ENCODE measurements around the gene SAP25. TPM values are rescaled to one million over a fixed set of nuclear protein-coding genes. Genes with fewer than 3 reads are reported as not detected.
A peak's percentile ranks its signal among the peaks of the same experiment; 100 is the strongest.

The SAP25 gene
- total and polyA plus RNA-seq, 4 donors: 0.33 to 0.84 (median 0.56) TPM; not detected in 1

DNA sequence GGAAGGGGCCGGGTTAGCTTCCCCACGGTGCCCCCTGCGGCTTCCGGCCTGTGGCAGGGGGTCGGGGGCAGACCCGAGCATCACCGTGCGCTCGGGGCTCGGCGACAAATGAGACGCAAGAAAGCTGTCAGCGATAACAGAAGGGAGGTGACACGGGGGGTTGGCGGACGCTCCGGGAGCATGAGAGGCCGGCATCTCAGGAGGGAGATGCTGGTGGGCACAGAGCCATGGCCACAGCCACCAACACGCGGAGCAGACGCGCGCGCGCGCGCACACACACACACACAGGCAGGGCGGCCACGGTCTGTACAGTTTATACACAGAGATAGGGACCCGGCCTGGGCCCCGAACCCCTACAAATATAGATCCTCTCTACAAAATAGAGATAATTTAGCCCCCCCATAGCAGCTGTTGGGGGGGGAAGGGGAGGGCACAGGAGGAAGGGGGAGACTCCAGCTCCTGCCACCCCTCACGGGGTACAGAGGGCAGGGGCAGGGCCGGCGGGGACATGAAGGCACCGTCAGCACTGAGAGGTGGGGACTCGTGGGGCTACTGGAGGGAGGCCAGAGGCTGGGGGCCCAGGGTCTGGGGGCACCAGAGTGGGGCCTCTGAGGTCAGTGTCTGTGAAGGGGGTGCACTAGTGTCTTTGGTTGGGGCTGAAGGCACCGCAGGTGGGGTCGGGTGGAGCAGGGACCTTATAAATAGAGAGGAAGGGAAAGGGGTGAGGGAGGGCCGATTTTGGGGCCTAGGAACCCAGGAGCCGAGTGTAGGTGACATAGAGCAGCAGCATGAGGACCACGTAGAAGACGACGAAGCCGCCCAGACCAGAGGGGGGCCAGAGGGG lies 884 bp upstream of the SAP25 start:
- Histone ChIP-seq H3K4me1 (ENCODE audit: control insufficient read depth in 4 of 4, insufficient read depth in 4 of 4, low read length in 3 of 4) (peaks cover 3 to 28% (median 15%) of the 10 kb centered on the region in 4 donors), H3K9ac (ENCODE audit: low read depth in 1 of 2, low read length in 2 of 2) (no peak overlapping the region), H3K4me3 (ENCODE audit: low read depth in 1 of 3, low read length in 3 of 3) (no peak overlapping the region), H3K9me3 (ENCODE audit: control insufficient read depth in 4 of 4, low read length in 3 of 4) (no peaks in the 10 kb centered on the region), H3K27me3 (ENCODE audit: control insufficient read depth in 4 of 4, insufficient read depth in 4 of 4, low read length in 3 of 4) (no peaks in the 10 kb centered on the region), H3K36me3 (ENCODE audit: control insufficient read depth in 4 of 4, insufficient read depth in 3 of 4, low read depth in 1 of 4, low read length in 3 of 4) (peaks cover 14 to 31% (median 17%) of the 10 kb centered on the region in 4 donors), H3K27ac (ENCODE audit: low read depth in 1 of 2, low read length in 2 of 2) (peak overlapping the region in 1 of 2 donors; percentile 50)
- 93% methylated on average over 44 of the region's 44 CpGs for WGBS
- no peak for DNase-seq (ENCODE audit: low spot score)
- TF ChIP-seq JUND (IDR thresholded peaks at IDR 0.05): no peak
- TF ChIP-seq, protein P1, sequence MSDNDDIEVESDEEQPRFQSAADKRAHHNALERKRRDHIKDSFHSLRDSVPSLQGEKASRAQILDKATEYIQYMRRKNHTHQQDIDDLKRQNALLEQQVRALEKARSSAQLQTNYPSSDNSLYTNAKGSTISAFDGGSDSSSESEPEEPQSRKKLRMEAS (IDR thresholded peaks at IDR 0.05): no peak
- TF ChIP-seq, protein P2, sequence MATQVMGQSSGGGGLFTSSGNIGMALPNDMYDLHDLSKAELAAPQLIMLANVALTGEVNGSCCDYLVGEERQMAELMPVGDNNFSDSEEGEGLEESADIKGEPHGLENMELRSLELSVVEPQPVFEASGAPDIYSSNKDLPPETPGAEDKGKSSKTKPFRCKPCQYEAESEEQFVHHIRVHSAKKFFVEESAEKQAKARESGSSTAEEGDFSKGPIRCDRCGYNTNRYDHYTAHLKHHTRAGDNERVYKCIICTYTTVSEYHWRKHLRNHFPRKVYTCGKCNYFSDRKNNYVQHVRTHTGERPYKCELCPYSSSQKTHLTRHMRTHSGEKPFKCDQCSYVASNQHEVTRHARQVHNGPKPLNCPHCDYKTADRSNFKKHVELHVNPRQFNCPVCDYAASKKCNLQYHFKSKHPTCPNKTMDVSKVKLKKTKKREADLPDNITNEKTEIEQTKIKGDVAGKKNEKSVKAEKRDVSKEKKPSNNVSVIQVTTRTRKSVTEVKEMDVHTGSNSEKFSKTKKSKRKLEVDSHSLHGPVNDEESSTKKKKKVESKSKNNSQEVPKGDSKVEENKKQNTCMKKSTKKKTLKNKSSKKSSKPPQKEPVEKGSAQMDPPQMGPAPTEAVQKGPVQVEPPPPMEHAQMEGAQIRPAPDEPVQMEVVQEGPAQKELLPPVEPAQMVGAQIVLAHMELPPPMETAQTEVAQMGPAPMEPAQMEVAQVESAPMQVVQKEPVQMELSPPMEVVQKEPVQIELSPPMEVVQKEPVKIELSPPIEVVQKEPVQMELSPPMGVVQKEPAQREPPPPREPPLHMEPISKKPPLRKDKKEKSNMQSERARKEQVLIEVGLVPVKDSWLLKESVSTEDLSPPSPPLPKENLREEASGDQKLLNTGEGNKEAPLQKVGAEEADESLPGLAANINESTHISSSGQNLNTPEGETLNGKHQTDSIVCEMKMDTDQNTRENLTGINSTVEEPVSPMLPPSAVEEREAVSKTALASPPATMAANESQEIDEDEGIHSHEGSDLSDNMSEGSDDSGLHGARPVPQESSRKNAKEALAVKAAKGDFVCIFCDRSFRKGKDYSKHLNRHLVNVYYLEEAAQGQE (IDR thresholded peaks at IDR 0.05): no peak
- no peak for TF ChIP-seq FOXA1 (IDR thresholded peaks at IDR 0.05)
- no peak for TF ChIP-seq HNF4G (IDR thresholded peaks at IDR 0.05)
- no peak for TF ChIP-seq RXRA (IDR thresholded peaks at IDR 0.05)
- no peak for TF ChIP-seq YY1 (IDR thresholded peaks at IDR 0.05)
- TF ChIP-seq SP1 (IDR thresholded peaks at IDR 0.05): no peak
- TF ChIP-seq FOXA2 (IDR thresholded peaks at IDR 0.05): no peak
- TF ChIP-seq EGR1 (IDR thresholded peaks at IDR 0.05; ENCODE audit: low read depth in 2 of 2): no peak
- TF ChIP-seq RAD21 (IDR thresholded peaks at IDR 0.05): no peak
- TF ChIP-seq, protein P3, sequence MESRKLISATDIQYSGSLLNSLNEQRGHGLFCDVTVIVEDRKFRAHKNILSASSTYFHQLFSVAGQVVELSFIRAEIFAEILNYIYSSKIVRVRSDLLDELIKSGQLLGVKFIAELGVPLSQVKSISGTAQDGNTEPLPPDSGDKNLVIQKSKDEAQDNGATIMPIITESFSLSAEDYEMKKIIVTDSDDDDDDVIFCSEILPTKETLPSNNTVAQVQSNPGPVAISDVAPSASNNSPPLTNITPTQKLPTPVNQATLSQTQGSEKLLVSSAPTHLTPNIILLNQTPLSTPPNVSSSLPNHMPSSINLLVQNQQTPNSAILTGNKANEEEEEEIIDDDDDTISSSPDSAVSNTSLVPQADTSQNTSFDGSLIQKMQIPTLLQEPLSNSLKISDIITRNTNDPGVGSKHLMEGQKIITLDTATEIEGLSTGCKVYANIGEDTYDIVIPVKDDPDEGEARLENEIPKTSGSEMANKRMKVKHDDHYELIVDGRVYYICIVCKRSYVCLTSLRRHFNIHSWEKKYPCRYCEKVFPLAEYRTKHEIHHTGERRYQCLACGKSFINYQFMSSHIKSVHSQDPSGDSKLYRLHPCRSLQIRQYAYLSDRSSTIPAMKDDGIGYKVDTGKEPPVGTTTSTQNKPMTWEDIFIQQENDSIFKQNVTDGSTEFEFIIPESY (IDR thresholded peaks at IDR 0.05): no peak
- TF ChIP-seq, protein P4, sequence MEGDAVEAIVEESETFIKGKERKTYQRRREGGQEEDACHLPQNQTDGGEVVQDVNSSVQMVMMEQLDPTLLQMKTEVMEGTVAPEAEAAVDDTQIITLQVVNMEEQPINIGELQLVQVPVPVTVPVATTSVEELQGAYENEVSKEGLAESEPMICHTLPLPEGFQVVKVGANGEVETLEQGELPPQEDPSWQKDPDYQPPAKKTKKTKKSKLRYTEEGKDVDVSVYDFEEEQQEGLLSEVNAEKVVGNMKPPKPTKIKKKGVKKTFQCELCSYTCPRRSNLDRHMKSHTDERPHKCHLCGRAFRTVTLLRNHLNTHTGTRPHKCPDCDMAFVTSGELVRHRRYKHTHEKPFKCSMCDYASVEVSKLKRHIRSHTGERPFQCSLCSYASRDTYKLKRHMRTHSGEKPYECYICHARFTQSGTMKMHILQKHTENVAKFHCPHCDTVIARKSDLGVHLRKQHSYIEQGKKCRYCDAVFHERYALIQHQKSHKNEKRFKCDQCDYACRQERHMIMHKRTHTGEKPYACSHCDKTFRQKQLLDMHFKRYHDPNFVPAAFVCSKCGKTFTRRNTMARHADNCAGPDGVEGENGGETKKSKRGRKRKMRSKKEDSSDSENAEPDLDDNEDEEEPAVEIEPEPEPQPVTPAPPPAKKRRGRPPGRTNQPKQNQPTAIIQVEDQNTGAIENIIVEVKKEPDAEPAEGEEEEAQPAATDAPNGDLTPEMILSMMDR (IDR thresholded peaks at IDR 0.05; ENCODE audit: low read depth, low read length, missing input control): no peak
- TF ChIP-seq TAF1 (conservative IDR thresholded peaks at IDR 0.05): no peak
- TF ChIP-seq GABPA (IDR thresholded peaks at IDR 0.05 in 1 of 2, conservative IDR thresholded peaks at IDR 0.05 in 1 of 2): no peak
- TF ChIP-seq, protein P5, sequence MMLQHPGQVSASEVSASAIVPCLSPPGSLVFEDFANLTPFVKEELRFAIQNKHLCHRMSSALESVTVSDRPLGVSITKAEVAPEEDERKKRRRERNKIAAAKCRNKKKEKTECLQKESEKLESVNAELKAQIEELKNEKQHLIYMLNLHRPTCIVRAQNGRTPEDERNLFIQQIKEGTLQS (IDR thresholded peaks at IDR 0.05): no peak
- TF ChIP-seq HNF4A (conservative IDR thresholded peaks at IDR 0.05): no peak
